Measurements from ENCODE around the gene CYRIA.

Gene CYRIA

GRCh38 chr2:16660556-16660955, 5.1 kb downstream of the CYRIA start:
- no peak for ATAC-seq
- no peaks in the 10 kb centered on the region for H3K27me3 Mint-ChIP-seq
- peak overlapping the region; percentile 76 for H3K27ac Mint-ChIP-seq
- H3K36me3 Mint-ChIP-seq, result peaks cover 10% of the 10 kb centered on the region
- no peak overlapping the region for H3K4me3 Mint-ChIP-seq
- peaks cover 90% of the 10 kb centered on the region for H3K4me1 Mint-ChIP-seq
- no peaks in the 10 kb centered on the region for H3K9me3 Mint-ChIP-seq

GRCh38 chr2:16660114-16660513, 5.5 kb downstream of the CYRIA start:
- no peaks in the 10 kb centered on the region for H3K9me3 Mint-ChIP-seq
- no peaks in the 10 kb centered on the region for H3K27me3 Mint-ChIP-seq

DNA sequence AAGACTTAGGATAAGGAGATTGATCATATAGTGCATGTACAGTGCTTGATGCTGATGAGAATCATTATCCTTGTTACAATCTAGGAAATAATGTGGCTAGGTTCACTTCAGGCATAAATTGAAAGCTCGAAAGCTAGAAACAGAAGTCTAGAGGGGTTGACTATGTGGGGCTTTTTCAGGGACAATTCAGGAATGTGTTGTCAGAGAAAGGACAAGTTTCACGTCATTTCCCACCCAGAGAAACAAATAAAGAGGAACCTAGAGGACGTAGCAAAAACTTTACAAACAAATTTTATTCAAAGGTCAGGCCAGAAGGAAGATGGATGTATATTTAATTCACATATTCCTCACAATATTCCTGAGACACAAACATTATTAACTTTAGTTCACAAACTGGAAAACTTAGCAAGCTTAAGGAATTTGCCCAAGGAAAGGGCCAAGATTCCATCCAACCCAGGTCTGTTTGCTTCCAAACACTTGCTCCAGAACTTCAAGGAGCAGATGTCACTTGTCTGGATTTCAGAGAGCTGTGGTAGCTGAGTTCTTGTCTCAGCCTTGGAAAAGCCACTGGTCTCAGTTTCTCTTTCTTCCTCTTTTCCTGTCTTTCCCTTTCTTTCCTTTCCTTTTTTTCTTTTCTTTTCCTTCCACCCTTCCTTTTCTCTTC, 7.4 kb downstream of the CYRIA start:
- no peak for ATAC-seq
- H3K4me3 Mint-ChIP-seq, result peak overlapping the region; percentile 77

More at GRCh38 chr2:16660114-16660513, 5.5 kb downstream of the CYRIA start:
- peaks cover 10% of the 10 kb centered on the region for H3K36me3 Mint-ChIP-seq
- H3K4me1 Mint-ChIP-seq, result peaks cover 93% of the 10 kb centered on the region
- no peak for ATAC-seq
- peak overlapping the region; percentile 76 for H3K27ac Mint-ChIP-seq
- H3K4me3 Mint-ChIP-seq, result peak overlapping the region; percentile 5

GRCh38 chr2:16657671-16658070, 8.0 kb downstream of the CYRIA start:
- ATAC-seq, result no peak
- Mint-ChIP-seq H3K36me3 (peaks cover 10% of the 10 kb centered on the region), H3K27me3 (no peaks in the 10 kb centered on the region), H3K9me3 (no peaks in the 10 kb centered on the region), H3K27ac (peak overlapping the region; percentile 76), H3K4me3 (peak overlapping the region; percentile 29), H3K4me1 (peaks cover 89% of the 10 kb centered on the region)

More for the DNA sequence above, 7.4 kb downstream of the CYRIA start:
- peaks cover 90% of the 10 kb centered on the region for H3K4me1 Mint-ChIP-seq
- no peaks in the 10 kb centered on the region for H3K27me3 Mint-ChIP-seq
- H3K9me3 Mint-ChIP-seq, result no peaks in the 10 kb centered on the region
- H3K36me3 Mint-ChIP-seq, result peaks cover 10% of the 10 kb centered on the region
- peak overlapping the region; percentile 76 for H3K27ac Mint-ChIP-seq

- H3K27me3 Mint-ChIP-seq, result no peaks in the 10 kb centered on the region
- H3K9me3 Mint-ChIP-seq, result no peaks in the 10 kb centered on the region
- peaks cover 10% of the 10 kb centered on the region for H3K36me3 Mint-ChIP-seq
- H3K4me3 Mint-ChIP-seq, result peak overlapping the region; percentile 5
- H3K27ac Mint-ChIP-seq, result peak overlapping the region; percentile 76
- H3K4me1 Mint-ChIP-seq, result peaks cover 87% of the 10 kb centered on the region
- peak; percentile 82 for ATAC-seq
Observed at GRCh38 chr2:16656784-16657391, 8.7 kb downstream of the CYRIA start.

DNA sequence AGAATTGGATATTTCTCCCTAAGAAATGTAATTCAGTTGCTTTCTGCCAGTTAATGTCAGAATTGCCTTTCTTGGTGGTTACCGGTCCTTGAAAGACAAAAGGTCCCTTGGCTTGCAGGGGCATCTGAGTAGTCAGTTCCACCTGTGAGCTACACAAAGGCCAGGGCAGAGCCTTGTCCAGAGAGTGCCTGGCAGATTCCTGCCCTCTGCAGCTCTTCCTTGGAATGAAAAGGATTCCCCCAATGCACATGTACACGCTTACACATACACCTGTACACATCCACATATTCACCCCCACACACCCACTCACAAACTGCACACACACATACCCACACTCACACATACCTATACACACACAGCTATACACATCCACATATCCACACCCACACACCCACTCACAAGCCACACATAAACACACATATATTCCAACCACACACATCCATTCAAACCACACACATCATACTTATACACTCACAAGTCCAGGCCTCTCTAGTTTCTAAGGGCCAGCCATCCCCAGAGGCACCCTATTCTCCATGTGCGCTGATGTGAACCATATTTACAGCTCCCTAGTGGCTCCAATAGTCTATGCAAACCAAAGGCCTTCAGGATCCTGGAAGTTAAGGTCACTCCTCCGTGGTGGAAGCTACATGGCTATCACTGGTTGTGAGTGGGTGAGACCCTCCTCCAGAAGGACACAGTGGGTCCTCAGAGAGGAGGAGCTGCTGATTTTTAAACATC, 9.6 kb downstream of the CYRIA start:
- Mint-ChIP-seq H3K27me3 (no peaks in the 10 kb centered on the region), H3K9me3 (no peaks in the 10 kb centered on the region), H3K36me3 (peaks cover 6% of the 10 kb centered on the region), H3K4me1 (peaks cover 91% of the 10 kb centered on the region), H3K4me3 (peak overlapping the region; percentile 5), H3K27ac (peak overlapping the region; percentile 76)
- ATAC-seq, result no peak

- peak overlapping the region; percentile 32 for H3K4me3 Mint-ChIP-seq
- H3K27ac Mint-ChIP-seq, result peak overlapping the region; percentile 76
- H3K36me3 Mint-ChIP-seq, result peaks cover 5% of the 10 kb centered on the region
- H3K9me3 Mint-ChIP-seq, result no peaks in the 10 kb centered on the region
- ATAC-seq, result no peak
- H3K27me3 Mint-ChIP-seq, result no peaks in the 10 kb centered on the region
- peaks cover 92% of the 10 kb centered on the region for H3K4me1 Mint-ChIP-seq
Observed at GRCh38 chr2:16655445-16655837, 10.2 kb downstream of the CYRIA start.

- peak overlapping the region; percentile 9 for H3K4me3 Mint-ChIP-seq
- H3K4me1 Mint-ChIP-seq, result peaks cover 92% of the 10 kb centered on the region
Observed at GRCh38 chr2:16654833-16655444, 10.7 kb downstream of the CYRIA start.

DNA sequence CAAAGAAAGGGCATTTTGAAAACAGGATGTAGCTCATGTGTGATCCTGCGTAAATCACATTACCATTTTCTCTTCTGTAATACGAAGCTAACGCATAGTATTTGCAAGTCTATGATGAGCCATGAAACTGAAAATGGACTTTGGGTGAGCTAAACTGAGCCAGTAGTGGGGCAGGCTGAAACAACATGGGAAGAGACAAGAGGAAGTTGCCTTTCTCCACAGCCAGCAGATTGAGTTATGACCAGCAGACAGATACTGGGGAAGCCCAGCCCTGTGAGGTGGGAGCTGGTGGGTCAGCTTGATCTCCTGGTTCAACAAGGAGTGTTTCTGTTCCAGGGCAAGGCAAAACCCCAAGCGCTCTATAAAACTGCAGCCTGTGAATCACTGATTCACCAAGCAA, 11.8 kb downstream of the CYRIA start:
- H3K27me3 Mint-ChIP-seq, result no peaks in the 10 kb centered on the region
- peak overlapping the region; percentile 76 for H3K27ac Mint-ChIP-seq
- H3K9me3 Mint-ChIP-seq, result no peaks in the 10 kb centered on the region
- peak overlapping the region; percentile 59 for H3K4me3 Mint-ChIP-seq
- ATAC-seq, result peak; percentile 70
- H3K4me1 Mint-ChIP-seq, result peaks cover 92% of the 10 kb centered on the region
- H3K36me3 Mint-ChIP-seq, result peaks cover 5% of the 10 kb centered on the region

More at GRCh38 chr2:16654833-16655444, 10.7 kb downstream of the CYRIA start:
- Mint-ChIP-seq H3K36me3 (peaks cover 5% of the 10 kb centered on the region), H3K9me3 (no peaks in the 10 kb centered on the region), H3K27ac (peak overlapping the region; percentile 76), H3K27me3 (no peaks in the 10 kb centered on the region)
- peak; percentile 39 for ATAC-seq

DNA sequence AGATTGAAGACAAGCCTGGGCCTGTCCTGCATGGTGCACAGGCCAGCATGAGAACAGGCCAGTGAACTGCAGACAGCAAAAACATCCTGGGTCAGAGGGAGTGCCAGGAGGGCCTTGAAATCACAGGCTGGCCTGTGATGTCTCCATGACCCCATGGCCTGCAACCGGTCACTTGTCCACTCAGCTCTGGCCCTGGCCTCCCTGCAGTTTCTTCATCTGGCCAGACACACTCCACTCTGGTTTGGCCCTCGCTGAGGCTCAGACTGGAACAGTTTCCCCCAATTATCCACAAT, 12.6 kb downstream of the CYRIA start:
- ATAC-seq, result no peak
- H3K27ac Mint-ChIP-seq, result peak overlapping the region; percentile 76
- no peaks in the 10 kb centered on the region for H3K9me3 Mint-ChIP-seq
- peaks cover 90% of the 10 kb centered on the region for H3K4me1 Mint-ChIP-seq
- H3K27me3 Mint-ChIP-seq, result no peaks in the 10 kb centered on the region
- peak overlapping the region; percentile 59 for H3K4me3 Mint-ChIP-seq
- H3K36me3 Mint-ChIP-seq, result no peaks in the 10 kb centered on the region

GRCh38 chr2:16652296-16653082, 13.1 kb downstream of the CYRIA start:
- peaks cover 4% of the 10 kb centered on the region for H3K36me3 Mint-ChIP-seq
- no peaks in the 10 kb centered on the region for H3K27me3 Mint-ChIP-seq
- no peaks in the 10 kb centered on the region for H3K9me3 Mint-ChIP-seq
- ATAC-seq, result no peak
- peak overlapping the region; percentile 3 for H3K4me3 Mint-ChIP-seq
- H3K27ac Mint-ChIP-seq, result peak overlapping the region; percentile 76
- peaks cover 91% of the 10 kb centered on the region for H3K4me1 Mint-ChIP-seq

GRCh38 chr2:16650287-16651249, 15.1 kb downstream of the CYRIA start:
- ATAC-seq, result peak; percentile 79
- Mint-ChIP-seq H3K9me3 (no peaks in the 10 kb centered on the region), H3K4me3 (peak overlapping the region; percentile 75), H3K4me1 (peaks cover 87% of the 10 kb centered on the region), H3K27ac (peak overlapping the region; percentile 76), H3K27me3 (no peaks in the 10 kb centered on the region), H3K36me3 (peaks cover 6% of the 10 kb centered on the region)

DNA sequence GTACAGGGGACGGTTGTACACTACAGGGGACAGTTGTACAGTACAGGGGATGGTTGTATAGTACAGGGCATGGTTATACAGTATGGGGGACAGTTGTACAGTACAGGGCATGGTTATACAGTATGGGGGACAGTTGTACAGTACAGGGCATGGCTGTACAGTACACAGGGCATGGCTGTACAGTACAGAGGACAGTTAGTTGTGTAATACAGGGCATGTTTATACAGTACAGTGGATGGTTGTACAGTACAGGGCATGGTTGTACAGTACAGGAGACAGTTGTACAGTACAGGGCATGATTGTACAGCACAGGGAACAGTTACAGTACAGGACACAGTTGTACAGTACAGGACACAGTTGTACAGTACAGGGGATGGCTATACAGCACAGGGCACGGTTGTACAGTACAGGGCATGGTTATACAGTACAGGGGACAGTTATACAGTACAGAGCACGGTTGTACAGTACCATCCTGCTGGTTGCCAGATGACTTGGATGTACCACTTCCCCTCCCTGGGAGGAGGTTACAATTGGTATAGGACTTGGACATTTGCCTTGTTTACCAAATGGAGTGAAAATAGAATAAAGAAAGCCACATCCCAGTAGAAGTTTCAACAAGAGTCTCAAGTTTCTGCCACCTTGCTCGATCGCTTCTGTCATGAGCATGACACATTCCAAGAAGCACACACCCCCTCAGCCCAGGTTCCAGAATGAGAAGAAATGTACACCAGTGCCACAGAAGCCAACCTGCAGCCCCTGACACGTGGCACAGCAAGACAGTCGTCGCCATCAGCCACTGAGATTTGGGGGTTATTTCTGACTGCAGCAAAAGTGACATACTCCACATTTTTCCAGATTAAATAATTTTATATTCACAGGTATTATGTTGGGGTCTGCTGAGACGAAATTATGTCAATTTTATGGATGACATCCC, 16.0 kb downstream of the CYRIA start:
- peak; percentile 55 for ATAC-seq
- Mint-ChIP-seq H3K9me3 (no peaks in the 10 kb centered on the region), H3K27ac (peak overlapping the region; percentile 76), H3K36me3 (peaks cover 8% of the 10 kb centered on the region), H3K4me3 (peak overlapping the region; percentile 22), H3K4me1 (peaks cover 83% of the 10 kb centered on the region), H3K27me3 (no peaks in the 10 kb centered on the region)
